NCI-H2107 (cell line): ENCODE data around the gene YWHAH.

Source experiments
- DNase-seq: peaks from one replicate; lab custom pipeline; 2025; lab: John Stamatoyannopoulos, UW

Gene YWHAH

DNA sequence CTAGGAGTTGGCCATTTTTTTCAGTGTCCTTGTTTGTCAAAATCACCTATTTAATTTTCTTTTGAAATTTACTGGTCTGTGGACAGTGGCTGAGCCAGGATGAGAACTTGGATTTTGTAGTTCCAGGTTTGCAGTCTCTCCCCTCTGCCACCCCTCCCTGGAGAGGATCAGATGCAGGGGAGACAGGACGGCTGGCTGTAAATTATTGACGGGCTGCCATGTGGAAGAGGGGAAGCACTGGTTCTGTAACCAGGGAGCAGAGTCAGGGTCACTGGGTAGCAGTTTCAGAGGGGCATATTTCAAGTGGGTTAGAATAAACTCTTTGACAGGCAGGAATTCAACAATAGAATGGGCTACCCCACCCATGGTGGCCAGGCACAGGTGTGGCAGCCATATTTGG, 20.6 kb upstream of the YWHAH start:
- DNase-seq, result no peak

DNA sequence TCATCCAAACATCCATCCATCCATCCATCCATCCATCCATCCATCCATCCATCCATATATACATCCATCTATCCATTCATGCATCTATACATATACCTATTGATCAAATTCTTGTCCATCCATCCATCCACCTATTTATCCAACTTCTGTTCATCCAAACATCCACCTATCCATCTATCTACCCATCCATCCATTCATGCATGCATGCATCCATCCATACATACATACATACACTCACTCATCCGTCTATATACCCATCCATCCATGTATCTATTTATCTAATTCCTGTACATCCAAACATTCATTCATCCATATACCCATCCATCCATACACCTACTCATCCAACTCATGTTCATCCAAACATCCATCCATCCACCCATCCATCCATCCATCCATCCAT, 19.3 kb upstream of the YWHAH start:
- DNase-seq, result no peak

DNA sequence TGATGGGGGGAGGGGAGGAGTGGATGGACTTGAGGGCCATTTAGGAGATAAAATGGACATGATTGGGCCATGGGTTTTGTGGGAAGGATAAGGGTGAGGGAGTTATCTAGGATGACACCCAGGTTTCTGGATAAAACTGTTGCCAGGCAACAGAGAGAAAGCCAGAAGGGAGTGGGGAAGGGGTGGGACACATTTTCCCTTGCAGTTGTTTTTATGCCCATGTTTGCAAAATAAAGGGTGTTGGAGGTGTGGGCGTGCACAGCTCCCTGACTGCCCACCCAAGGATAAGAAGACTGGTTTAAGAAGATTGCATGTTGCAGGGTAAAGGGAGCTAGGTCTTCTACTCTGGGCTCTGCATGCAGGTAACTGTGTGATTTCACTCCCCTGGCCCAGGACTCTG, 18.3 kb upstream of the YWHAH start:
- no peak for DNase-seq

DNA sequence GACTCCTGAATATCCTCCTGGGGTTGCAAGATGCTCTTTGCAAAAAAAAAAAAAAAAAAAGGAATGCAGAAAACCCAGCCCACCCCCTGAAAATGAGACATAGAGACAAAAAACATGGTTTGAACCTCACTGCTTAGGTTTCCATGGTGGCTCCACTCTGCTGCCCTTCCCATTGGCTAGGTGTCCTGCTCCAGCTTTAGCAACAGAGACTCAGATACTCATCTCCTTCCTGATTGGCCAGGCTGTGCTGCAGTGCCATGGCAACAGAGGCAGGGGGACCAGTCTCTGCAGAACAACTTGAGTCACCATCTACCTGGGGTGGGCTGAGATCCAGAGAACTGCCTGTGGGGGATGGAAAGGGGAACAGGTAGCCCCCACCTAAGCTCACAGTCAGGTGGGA, 17.4 kb upstream of the YWHAH start:
- no peak for DNase-seq

DNA sequence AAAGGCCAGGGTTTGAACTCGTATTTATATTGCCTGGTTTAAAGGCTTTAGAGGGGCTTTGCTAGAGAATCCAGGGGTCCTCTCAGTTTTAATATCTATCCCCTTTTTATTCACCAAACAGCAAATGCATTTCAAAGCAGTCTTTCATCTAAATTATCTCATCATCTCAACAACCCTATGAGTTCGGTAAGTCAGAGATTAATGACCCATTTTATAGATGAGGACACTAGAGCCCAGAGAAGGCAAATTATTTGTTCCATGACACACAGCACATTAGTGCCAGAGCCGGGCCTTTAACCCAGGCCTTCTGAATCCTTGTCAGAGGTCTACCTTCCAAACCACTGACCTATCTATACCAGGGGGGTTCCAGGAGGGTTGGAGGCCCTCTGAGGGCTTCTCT, 16.8 kb upstream of the YWHAH start:
- DNase-seq, result no peak

DNA sequence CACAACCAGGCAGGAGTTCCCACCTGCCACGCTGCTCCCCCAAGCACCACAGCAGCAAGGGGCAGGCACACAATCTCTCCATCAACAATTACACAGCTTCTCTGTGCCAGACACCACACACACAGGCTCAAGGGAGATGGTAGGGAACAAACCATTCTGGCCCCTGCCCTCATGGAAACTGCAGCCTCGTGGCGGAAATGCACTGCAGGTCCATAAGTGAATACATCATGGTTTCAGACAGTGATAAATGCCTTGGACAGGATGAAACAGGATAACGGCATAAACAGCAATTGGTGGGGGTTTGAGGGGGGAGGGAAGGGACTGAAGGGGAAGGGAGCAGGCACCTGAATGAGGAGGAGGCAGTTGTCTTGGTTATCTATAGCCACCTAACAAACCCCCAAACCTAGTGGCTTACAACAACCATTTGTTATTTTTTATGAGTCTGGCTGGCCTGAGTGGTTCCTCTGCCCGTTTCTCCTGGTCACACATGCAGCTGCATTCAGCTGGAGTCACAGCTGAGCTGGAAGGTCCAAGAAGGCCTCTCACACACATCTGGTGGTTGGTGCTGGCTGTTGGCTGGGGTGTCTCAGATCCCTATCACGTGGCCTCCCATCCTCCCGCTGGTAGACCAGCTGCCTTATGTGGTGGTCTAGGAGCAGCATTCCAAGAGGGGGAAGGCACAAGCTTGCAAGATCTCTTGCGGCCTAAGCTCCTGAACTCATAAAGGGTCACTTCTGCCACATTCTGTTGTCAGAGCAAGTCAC, 15.0 kb upstream of the YWHAH start:
- DNase-seq, result no peak

DNA sequence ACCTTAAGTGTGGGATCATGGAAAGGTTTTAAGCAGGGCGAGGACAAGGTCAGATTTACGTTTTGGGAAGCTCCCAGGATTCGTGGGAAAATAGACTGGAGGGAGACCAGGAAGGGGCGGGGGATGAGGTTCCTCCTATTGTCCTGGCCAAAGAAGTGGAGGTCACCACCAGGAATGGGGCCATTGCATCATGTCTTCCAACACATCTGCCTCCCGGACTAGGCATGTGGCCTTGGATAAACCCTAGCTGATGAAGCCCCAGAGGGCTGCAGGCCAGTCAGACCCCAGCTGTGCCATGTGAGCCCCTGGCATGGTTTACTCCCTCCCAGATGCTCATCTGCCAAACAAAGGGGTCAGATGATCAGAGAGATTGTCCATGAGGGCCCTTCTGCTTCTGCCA, 11.5 kb upstream of the YWHAH start:
- DNase-seq, result no peak

DNA sequence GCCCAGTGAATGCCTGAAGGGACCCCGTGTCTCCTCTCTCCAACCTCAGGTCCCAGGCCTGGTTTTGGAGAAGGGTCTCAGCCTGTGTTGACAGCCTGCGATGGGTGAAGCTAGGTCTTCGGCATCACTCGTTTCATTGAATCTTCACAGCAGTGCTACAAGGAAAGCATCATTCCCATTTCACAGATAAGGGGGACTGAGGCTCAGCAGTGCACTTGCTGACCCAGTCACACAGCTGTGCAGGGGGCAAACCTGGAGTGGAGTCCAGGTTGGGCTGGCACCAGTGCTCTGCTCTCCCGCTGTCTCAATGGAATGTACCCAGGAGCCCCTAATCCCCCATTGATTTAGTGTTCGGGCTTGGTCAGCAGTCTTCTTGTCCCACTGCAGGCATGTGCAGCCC, 10.9 kb upstream of the YWHAH start:
- no peak for DNase-seq

DNA sequence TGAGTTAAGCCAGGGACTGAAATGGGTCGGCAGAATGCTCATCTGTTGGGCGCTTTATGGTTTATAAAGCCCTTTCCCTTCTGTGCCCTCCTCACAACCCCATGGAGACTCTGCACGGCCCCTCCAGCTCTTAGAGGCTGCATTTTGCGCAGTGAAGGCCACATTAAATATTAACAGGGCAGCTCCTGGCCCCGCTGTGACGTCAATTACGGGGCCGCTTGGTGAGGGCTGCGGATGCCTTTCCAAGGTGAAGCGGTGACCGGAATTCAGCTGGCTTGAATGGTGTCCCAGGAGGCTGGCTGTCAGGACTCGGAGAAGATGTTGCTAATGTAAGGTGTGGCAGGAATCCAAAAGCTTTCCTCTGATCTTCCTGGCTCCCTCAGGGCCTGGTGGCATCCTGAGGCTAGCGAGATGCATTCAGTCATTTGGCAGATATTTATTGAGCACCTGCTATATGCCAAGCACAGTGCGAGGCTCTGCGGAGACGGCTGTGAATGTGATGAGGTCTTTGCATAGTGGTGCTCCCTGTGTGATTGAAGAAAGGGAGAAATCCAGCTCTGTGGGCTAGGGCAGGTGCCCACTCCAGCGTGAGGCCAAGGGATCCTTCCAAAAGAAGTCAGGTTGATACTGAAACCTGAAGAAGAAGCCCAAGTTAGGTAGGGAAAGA, 10.4 kb upstream of the YWHAH start:
- no peak for DNase-seq

DNA sequence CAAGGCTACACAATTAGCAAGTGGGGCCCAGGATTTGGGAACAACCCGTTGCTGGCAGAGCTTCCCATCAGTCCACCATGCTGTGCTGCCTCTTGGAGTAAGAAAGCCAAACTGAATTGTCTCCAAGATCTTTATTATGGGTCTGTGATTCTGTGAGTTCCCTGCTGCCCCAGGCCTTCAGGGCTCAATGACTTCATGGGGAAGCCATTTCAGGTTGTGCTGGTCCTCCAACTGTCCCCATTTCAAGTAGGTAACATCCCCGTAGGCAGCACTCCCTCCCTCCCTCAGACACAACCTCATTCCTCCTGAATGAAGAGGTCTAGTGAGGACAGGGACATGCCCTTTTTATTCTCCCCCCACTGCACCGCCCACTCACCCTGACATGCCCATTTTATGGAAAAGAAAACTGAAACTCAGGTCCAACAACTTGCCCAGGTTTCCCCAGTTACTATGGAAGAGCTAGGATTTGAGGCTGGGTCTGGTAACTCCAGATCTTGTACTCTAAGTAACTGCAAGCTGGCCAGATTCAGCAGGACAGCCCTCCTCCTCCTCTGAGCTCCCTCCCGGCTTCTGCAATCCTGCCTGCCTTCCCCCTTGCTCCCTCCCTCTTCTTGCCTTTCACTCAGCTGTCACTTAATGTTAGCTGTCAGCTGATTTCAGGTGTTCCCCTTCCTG, 8.2 kb upstream of the YWHAH start:
- no peak for DNase-seq

DNA sequence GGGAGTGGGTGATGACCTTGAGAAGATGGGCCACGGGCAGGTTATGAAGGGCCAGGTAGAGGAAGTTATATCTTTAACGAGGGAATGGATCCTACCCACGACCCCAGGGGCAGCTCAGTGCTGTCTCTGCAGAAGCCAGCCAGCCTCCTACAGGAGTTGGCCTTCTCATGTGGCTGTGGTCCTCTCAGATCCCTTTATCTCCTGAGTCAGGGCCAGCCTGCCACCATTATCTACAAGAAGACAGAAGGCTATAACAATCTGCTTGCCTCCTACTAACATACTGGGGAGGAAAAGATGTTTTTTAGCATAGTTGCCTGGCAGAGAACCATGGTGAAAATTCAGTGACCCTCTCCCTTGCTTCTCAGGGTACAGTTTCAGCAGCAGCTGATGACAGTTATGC, 7.0 kb upstream of the YWHAH start:
- no peak for DNase-seq

DNA sequence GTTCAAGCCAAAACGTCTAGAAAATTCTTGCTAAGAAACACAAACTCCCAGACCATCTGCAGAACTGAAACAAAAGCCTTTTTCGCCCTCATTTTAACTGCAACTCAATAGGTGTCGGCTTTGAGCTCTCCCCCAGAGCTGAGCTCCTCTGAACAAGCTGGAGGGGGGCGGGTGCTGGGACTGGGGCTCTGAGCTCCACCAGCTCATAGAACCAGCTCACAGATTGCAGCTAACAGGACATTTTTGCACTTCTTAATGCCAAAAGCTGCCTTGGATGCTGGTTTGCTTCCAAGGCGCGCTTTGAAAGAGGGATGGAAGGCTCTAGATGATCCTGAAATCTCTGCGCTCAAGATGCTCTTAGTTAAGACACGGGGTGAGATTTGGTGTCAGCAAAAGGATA, 6.0 kb upstream of the YWHAH start:
- DNase-seq, result no peak

DNA sequence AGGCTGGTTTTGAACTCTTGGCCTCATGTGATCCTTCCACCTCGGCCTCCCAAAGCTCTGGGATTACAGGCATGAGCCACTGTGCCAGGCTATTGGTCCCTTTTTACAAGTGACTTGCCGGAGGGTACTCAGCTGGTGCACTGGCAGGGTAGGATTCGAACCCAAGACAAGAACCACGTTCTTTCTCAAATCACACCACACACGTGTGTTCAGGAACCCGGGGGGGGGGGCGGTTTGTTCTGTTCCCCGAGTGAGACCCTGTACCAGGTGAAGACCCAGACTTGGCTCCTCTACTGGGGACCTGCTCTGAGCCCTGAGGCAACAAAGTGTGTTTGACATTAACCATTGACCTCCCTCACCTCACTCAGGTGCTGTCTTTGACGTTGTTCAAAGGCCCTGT, 3.8 kb upstream of the YWHAH start:
- no peak for DNase-seq

DNA sequence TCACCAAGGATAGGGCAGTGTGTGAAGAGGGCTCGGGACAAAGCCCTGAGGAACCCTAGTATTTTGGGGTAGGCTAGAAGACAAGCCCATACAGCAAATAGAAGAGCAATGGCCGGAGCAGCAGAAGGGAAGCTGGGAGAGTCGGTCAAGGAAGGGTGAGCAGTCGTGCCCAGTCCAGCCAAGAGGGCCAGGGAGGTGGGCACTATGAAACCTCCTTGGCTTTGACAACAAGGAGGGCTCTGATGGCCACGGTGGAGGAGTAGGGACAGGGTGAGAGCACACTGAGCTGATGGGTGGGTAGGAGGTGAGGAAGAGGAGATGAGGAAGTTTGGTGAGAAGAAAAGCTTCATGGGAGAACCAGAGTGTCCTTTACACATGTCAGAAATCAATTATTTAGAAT, 2.2 kb upstream of the YWHAH start:
- DNase-seq, result no peak

DNA sequence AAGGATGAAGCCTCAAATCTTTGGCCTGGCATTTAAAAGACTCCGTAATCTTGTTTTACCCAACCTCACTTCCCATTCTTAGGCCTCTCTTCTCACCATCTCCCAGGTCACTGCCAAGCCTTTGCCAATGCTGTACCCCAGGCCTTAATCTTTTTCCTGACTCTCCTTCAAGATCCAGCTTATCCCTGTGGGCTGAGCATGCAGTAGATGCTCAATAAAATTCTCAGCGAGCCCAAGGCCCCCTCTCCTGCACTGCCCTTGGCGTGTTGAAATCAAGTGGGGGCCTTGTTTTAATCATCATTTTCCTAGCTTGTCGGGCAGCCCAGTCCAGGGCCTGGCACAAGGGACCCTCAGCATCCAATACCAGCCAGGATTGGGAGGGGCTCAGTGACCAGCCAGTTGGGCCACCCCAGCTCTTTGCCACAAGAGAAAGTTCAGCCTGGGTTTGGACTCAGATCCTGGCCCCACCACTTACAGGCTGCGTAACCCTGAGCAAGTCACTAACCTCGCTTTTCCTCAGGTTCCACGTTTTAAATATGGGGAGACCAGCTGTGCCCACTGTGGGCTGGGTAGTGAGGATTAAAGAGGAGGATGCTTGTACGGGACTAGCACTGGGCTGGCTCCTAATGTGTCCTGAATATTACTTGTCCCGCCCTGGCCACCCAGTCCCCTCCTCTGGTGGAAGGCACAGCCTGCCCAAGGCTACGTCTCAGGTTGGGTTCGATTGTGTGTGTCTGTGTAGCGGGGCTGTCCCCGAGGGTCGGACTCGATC, 943 bp upstream of the YWHAH start:
- no peak for DNase-seq

DNA sequence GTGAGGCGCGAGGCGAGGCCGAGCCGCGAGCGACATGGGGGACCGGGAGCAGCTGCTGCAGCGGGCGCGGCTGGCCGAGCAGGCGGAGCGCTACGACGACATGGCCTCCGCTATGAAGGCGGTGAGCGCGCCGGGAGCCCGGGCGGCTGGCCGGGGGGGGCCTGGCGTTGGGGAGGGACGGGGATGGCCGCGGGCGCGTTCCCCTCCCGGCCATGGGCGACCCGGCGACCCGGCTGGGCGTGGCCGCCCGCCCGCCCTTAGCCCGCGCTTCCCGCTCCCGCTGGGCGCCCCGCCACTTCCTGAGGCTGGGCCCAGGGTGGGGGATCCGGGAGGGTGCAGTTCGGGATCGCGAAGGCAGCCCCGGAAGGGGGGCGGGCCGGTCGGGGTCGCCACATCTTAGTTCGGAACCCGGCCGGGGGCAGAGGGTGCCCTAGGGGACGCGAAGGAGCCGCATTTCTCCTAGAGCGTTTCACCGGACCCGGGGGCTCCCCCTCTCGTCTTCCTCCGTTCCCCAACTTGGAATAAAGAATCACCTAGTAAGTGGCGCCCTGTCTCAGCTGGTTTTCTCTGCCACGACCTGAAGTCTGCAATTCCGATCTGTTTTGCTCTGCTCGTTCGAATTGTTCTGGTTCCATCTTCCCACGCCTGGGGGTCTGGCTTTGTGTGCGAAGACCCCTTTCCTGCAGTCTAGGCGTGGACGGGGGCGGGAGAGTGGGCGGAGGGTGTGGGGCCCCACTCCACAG, 536 bp downstream of the YWHAH start:
- no peak for DNase-seq

DNA sequence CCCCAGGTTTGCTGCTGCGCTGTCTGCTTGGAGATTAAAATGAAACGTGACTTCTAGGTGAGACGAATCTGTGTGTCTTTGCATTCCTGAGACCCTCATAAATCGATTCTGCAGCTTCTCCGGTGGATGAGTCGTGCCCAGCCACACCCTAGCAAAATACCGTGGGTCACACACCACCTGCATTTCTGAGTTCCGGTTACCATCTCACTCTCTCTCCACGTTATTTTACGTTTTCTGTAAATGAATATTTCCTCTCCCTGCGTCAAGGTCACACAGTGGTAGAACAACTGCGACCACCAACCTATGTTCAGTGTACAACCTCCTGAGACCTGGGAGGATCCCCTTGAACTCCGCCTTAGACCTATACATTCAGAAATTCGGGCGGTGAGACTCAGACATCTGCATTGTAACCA, 1.1 kb downstream of the YWHAH start:
- no peak for DNase-seq

DNA sequence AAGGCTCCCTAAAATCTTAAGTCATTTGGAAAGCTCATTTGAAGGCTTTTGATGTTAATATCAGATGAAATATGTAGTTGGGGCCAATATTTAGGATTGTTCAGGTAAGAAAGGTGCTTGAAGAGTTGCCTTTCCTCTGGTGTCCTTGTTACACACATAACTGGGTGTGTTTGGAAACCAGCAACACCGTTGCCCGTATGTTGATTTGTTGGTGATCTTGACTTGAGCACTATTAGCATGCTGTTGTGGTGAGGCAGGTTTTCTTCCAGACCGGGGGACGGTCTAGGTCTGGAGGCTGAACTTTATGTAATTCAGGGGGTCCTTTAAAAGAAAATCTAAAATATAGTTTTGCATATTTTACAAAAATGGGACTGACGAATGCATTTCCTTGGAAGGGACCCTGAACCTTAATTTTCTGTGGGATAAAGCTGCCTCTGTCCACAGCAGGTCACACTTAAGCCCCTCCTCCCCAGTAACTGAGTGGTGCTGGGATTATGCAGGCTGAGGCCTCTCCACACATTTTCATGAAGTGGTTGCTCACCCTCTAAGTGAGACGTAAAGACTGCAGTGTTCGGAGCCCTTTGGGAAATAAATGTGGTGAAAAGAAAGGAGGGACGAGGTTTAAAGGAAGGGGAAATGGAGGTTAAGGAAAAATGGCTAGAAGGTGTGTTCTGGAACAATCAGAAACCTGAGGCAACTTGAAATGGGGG, 1.8 kb downstream of the YWHAH start:
- no peak for DNase-seq

DNA sequence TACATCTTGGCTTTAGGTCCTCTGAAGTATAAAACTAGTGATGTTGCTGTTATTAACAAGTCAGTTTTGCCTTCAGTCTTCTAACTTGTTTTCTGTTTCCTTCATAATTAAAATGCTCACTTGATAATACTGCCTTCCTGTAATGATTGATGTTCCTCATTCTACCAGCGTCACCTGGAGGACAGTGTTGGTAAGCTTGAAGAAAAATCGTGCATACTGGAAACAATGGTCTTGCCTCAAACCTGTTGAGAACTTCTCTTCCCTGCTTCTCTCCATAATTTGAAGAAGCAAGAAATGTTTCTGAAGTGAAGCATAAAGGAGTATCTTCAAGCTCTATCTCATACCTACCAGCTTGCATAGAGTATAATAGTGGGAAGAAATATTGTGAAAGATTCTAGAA, 3.0 kb downstream of the YWHAH start:
- no peak for DNase-seq

DNA sequence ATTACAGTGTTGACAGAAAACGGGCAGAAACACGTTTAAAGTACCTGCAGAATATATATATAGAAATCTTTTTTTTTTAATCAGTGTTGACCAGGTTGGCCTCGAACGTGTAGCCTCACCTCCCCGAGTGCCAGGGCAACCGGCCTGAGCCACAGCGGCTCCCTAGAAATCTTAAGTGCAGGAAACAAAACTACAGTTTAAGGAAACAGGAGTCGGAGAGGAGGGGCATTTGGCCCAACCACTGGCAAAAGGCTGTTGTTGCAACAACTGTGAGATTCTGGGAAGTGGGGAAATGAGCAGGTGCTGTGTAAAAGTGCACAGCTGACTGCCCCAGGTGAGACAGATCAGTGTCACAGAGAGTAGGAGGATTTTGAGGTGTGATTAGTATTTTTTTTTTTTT, 3.7 kb downstream of the YWHAH start:
- no peak for DNase-seq

DNA sequence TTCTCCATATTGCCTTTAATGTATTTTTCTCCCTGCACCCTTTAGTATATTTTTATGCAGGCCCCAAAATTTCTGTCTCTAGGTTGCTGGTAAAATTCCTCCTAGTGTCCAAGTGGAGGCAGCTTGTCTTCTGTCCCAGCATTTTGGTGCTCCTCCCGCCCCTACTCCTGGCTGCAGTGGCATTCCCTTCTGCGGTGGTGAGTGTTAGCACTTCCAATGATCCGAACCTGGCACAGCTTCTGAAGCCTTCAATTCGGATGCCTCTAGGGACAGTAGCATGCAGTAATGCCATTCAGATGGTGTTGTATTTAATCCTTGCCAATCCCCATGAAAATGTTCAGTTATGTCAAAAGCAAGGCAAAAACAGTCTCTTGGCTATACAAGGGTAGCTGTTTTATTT, 5.9 kb downstream of the YWHAH start:
- DNase-seq, result no peak
